GM18520 (cell line): ENCODE results near the gene VEGFB.

ENCODE experiments used
- ATAC-seq: cut with Tn5 transposase; IDR thresholded peaks from one replicate; pipeline ENCODE4 v1.9.1; 2021; ENCODE audit not compliant: unreplicated experiment

The VEGFB gene

DNA sequence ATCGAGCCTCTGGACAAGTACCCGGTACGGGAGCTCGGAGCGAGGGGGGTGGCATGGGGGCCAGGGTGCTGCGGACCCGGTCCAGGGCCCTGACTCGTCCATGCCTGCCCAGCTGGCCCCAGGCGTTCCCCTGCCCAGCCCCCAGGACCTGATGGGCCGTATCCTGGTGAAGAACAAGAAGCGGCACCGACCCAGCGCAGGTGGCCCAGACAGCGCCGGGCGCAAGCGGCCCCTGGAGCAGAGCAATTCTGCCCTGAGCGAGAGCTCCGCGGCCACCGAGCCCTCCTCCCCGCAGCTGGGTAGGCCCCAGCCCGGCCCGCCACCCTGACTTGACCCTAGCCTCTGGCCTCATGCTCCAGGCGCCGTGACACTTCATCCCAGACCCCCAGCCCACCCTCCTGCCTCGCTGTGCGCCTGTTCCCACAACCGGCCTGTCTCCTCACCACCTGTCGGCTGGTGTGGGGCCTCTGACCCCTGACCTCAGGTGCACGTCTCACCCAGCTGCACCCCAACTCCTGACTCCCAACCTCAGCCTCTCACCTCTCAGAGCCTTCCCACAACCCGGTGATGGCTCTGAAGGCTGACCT lies 24.7 kb downstream of the VEGFB start:
- no peak for ATAC-seq

DNA sequence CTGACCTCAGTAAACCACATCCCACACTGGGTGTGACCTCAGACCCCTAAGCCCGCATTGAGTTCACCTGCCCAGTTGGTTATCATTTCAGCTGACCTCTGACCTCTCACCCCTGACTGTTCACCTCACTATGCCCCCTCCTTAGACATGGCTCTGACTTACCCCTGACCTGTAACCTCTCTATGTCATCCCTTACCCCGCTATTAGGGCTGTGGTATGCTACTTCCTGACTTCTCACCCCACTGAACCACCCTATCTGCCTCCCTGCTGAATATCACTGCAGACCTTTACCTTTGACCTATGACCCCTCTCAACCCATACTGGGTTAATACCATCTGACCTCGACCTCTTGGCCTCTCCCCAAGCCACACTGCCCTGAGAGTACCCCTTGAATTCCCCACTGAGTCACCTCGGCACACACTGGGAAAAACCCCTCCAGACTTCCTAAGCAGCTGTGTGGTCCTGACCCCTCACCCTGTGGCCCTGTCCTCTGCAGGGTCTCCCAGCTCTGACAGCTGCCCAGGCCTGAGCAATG lies 25.2 kb downstream of the VEGFB start:
- ATAC-seq: no peak

DNA sequence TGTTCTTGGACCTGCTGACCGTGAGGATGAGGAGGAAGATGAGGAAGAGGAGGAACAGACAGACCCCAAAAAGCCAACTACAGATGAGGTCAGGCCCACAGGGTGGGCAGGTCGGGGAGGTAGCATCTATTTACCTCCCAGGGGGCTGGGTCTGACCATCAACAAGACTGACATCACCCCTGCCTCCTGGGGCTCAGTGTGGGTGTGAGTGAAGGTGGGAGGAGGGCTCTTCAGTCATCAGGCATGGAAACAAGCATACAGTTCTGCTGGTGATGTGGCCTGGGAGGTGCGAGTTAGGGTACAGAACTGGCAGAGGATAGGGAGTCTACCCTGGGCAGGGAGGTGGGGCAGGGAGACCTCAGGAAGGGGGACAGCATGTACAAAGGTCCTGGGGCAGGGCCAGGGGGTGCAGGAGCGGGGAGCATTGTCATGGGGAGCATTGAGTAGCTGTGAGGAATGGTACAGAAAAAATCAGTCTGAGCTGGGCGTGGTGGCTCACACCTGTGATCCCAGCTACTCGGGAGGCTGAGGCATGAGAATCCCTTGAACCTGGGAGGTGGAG lies 25.8 kb downstream of the VEGFB start:
- ATAC-seq: no peak

DNA sequence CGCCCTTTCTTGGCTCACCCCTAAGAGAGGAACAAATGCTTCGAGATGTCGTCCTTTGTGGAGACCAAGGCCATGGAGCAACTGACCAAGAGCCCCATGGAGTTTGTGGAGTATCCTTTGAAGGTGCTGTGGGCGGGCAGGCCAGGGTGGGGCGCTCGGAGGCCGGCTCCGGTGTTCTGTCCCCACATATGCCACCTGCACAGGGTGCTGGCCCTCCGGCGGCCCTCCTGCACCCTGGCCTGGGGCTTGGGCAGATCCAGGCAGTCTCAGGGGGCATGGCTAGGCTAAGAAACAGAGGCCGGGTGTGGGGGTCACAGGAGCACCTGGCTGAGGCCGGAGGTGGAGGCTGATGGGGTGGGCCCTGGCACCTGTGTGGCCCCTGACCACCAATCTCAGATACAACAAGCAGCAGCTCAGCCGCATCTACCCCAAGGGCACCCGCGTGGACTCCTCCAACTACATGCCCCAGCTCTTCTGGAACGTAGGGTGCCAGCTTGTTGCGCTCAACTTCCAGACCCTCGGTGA lies 27.2 kb downstream of the VEGFB start:
- no peak for ATAC-seq

DNA sequence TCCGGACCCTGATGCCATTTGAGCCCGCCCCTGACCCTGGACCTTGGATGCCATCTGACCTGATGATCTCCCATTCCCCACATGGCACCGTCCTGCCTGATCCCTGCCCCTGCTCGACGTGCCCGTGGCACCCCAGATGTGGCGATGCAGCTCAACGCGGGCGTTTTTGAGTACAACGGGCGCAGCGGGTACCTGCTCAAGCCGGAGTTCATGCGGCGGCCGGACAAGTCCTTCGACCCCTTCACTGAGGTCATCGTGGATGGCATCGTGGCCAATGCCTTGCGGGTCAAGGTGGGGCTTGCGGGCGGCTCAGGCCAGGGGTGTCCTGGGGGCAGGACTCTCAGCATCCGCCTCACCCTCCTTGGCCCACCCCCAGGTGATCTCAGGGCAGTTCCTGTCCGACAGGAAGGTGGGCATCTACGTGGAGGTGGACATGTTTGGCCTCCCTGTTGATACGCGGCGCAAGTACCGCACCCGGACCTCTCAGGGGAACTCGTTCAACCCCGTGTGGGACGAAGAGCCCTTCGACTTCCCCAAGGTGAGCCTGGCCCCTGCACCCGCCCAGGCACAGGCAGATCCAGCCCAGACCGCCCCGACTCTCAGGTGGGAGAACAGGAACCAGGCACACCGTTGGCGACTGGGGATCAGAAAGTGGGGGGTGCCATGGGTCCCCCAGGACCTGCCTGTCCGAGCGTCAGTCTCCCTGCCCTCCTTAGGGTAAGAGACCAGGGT lies 28.1 kb downstream of the VEGFB start:
- no peak for ATAC-seq

DNA sequence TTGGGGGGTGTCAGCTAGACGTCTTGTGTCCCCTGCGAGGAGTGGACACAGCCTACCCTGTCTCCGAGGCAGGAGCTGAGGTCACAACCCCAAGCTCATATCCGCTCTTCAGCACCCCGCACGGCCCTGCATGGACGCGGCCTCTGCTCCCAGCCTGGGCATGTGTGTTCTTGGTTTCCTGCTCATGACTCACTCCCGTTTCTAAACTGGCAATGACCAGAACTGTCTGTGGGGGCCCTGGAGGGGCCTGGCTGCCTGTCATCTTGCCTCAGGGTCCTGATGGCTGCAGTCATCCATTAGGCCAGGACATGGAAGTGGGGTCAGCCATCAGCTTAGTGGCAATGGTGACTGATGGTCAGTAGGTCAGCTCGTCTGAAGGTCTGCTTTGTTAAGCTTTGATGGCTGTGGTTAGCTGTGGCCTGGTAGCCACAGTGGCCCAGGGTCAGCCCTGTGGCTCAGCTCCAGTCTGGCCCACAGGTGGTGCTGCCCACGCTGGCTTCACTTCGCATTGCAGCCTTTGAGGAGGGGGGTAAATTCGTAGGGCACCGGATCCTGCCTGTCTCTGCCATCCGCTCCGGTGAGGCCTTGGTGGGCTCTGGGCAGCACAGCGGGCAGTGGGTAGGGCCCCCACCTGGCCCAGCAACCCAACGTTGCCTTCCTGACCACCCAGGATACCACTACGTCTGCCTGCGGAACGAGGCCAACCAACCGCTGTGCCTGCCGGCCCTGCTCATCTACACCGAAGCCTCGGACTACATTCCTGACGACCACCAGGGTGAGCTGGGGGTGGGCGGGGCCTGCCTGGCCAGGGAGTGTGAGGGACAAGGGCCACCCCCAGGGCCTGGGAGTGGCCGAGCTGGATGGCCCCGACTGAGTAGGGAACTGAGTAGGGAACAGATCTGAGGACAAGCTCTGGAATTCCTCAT lies 28.9 kb downstream of the VEGFB start:
- no peak for ATAC-seq

DNA sequence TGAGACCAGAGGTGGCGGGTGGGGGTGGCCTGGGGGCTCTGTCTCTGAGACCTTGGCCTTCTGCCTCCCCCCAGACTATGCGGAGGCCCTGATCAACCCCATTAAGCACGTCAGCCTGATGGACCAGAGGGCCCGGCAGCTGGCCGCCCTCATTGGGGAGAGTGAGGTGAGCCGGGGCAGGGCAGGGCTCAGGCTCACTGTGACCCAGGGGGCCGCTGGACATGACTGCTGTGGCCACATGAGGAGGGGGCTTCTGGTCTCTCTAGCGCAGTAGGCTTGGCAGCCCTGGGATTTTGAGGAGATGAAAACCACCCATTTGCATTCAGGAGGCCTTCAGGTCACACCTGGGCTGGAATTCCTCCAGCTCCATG lies 29.5 kb downstream of the VEGFB start:
- ATAC-seq: no peak

DNA sequence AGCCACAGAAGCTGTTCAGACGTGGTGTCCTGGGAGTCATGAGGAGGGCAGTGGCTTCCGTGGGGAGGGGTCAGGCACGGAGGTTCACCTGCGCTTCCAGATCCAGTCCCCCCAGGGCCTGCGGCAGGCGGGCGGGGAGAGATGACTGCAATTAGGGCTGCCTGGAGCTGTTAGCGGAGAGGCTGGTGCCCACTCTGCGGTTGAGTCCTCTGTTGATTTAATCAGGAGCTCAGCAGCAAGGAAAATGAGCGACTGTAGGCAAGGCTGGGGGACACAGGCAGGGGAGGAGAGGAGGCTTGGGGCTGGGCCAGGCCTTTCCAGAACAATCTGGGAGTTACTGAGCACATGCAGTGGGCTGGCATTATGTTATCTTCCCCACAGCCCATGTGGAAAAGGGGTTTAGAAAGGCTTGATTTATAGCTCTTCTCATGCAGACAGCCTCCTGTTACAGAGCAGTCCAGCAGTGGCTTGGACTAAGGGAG lies 30.0 kb downstream of the VEGFB start:
- no peak for ATAC-seq

DNA sequence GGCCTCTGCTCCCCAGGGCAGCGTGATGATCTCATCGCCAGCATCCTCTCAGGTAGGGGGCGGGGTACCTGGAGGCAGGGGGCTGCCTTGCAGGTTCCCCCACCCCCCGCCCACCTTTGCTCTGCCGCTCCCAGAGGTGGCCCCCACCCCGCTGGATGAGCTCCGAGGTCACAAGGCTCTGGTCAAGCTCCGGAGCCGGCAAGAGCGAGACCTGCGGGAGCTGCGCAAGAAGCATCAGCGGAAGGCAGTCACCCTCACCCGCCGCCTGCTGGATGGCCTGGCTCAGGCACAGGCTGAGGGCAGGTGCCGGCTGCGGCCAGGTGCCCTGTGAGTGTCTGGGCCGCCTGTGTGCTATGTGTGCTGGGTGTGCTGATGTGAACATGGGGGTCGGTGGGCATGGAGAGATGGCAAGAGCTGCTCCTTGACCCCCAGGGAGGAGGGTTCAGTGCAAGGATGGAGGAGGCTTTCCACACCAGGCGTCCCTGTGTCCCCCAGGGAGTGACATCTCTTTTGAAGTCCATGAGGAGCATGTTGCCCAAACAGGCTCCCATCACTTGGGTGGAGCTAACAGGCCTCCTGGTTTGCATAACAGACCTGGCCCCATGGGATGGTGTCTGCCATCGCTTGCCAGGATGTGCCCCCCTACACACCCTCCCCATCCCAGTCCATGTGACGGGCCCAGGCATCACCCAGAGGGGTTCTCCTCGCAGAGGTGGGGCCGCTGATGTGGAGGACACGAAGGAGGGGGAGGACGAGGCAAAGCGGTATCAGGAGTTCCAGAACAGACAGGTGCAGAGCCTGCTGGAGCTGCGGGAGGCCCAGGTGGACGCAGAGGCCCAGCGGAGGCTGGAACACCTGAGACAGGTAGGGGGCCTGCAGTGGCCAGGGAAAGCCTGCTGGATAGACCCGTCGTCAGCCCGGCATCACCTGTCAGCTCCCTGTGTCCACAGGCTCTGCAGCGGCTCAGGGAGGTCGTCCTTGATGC lies 31.1 kb downstream of the VEGFB start:
- ATAC-seq: no peak

DNA sequence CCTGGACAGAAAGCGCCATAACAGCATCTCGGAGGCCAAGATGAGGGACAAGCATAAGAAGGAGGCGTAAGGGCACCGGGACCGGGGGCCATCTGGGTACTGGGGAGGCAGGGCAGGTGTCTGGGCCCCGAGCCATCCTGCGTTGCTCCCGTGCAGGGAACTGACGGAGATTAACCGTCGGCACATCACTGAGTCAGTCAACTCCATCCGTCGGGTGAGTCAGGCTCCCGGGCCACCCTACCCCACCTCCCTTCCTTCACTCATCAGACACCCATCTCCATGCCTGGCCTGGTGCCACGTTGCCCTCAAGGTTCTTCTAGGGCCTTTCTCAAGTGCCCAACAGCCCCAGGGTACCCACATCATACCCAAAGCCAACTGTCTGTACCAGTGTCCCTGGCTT lies 32.0 kb downstream of the VEGFB start:
- ATAC-seq: no peak

DNA sequence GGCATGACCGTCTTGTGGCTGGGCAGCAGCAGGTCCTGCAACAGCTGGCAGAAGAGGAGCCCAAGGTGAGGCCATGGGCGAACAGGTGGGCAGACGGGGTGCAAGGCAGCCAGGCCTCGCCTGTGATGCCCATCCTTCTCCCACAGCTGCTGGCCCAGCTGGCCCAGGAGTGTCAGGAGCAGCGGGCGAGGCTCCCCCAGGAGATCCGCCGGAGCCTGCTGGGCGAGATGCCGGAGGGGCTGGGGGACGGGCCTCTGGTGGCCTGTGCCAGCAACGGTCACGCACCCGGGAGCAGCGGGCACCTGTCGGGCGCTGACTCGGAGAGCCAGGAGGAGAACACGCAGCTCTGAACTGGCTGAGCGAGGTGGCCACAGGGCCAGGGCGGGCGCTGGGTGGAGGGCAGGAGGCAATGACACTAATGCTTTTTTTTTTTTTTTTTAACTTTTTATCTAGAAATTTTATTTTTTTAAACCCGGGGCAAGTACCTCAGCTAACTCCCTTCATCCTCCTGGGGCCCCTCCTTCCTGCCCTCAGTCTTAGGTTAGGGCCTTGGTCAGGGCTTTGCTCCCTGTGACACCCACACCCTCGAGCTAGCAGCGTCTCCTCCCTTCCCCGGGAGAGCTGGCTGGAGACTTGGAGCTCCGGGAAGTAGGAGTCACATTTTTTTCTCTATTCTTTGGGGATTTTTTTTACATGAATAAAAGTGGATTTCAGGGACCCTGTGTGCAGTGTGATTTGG lies 33.0 kb downstream of the VEGFB start:
- ATAC-seq: no peak

DNA sequence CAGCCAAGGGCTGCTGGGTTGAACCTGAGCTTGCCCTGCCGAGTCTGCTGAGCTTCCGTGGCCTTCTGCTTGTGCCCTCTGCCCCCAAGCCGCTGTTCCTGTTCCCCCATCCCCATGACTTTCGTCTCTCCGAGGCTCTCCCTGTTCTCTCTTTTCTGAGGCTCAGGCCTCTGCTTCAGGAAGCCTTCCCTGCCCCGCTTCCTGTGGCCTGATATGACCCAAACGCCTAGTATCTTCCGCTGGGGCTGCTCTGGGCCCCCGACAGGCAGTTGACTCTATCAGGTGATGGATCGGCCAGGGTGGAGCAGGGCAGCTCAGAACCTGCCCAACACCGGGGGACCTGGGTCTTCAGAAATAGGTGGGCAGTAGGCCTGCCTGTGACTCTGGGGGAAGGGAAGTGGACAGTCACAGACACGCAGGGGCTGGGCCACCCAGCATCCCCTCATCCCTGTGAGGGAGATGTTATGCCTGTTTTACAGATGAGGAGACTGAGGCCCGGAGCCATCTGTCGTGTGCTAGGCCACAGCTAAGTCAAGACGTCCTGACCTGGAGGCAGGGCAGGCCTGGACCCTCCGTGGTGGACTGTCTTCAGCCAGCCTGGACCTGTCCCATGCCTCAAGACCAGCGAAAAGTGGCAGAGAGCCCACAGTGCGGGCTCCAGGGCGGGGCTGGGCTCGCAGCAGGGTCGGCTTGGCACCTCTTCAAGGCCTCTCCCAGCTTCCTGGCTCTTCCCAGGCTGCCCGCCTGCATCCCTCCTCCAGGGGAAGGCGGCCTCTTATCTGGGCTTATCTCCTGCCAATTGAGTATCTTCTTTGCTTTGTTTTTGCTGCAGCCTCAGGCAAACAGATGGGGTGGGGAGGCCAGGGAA lies 33.9 kb downstream of the VEGFB start:
- no peak for ATAC-seq

DNA sequence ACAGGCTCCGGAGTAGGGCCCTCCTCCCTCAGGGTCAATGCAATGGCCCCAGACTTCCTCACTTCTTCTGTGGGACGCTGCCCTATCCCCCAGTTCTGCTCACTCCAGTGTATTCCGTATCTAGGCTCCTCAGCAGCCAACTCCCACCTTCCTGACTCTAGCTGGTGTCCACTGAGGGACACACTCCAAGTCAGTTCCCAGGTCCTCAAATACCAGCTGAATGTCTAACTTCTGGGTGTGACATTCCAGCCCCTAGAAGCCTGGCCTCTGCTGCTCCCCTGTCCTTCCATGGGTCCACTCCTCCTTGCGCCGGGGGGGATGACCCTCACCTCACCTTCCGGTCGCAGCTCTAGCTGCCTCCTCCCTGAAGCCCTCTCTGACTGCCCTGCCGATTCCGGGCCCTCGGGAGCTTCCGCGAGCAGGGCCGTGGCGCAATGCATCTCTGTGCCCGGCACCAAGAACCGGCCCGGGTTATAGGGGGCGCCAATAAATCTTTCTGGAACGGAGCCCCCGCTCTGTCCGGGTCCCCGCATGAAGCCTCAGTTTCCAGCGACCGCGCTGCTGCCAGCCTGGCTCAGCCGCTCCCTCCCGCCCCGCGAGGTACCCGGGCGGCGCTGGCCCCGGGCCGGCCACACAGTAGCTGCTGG lies 34.6 kb downstream of the VEGFB start:
- peak; percentile 5 for ATAC-seq

DNA sequence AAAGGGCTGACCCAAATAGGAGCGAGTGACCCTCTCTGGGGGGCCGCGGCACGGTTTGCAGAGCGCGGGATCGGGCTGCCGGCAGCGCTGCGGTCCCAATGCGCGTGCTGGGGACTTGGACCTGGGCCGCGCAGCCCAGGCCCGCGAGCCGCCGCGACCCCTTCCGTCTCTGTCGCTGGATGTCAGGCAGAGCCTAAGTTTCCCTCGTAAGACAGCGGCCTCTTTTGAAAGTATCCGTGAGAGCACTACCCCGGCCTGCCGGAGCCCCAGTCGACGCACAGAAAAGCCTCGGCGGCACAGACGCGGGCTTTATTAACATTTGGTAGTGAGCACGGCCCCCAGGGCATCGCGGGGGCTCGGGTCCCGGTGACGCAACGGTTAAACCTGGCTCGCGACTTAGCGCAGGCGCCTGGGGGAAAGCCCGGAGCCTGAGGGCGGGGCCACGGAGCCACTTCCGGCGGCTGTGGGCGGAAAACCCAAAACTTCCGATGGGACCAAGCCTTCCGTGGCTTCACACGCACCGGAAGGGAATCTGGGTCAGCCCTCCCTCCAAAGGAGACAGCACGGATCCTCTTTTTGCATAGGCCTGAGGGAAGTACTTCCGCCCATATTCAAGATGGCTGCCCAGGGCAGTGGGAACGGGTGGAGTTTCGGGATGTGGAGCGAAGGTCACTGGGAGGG lies 35.3 kb downstream of the VEGFB start:
- ATAC-seq: peak; percentile 72

DNA sequence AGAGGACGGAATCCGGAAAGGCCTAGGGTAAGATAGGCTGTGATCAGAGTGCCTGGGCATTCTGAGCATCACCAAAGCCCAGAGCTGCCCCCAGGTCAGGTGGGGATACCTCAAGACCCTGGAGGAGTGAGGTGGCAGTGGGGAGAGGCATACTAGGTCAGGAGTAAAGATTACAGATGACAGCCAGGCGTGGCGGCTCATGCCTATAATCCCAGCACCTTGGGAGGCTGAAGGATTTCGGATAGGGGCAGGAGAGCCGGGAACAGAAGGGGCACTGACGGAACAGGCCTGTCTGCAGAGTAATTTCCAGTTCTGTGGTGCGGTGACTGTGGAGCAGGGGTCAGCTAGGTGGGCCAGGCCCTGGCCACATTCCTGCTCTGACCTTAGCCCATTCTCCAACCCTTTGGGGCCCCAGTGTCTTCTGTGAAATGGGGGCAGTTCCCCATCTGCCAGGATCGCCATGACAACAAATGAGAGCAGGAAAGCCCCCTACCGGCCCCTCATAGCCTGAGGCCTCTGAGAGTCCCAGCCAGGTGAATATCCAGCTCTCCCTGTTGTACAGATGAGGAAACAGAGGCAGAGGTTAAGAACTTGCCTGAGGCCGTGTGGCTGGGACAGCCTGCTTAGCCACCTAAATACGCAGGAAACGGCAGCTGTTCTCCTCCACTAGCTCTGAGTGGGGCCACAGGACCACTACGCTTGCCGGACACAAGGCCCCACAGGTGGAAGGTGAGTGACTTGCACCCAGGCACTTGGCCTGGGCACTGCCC lies 40.8 kb downstream of the VEGFB start:
- no peak for ATAC-seq

DNA sequence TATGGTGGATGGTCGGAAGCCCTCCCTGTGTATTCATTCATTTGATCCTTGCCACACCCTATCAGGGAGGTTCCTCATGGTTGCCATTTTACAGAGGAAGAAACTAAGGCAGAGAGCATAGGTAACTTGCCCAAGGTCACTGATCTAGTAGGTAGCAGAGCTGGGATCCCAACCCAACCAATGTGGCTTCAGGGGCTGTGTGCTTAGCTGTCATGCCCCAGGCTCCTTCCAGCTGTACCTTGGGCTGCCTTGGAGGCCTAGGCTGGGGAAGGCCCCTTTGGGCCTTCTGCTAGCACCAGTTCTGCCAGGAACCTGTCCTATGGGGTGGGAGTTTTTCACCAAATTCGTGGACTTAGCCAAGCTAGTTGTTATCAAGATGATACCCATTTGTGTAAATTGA lies 41.5 kb downstream of the VEGFB start:
- no peak for ATAC-seq
